ENCODE measurements around the gene BRD4.

GRCh38 chr19:15286688-15287365, 45.5 kb downstream of the BRD4 start:
- TF ChIP-seq EZH2 (IDR thresholded peaks at IDR 0.05) (no peak), POLR2AphosphoS5 (IDR thresholded peaks at IDR 0.05; ENCODE audit: borderline replicate concordance, low read depth, low read length) (no peak), FOXP2 (optimal IDR thresholded peaks at IDR 0.05; ENCODE audit: control extremely low read depth, extremely low read length, insufficient read depth) (no peak)
